ENCODE data around the gene LOC128125822.
A peak's percentile ranks its signal among the peaks of the same experiment; 100 is the strongest.

Gene LOC128125822

GRCh38 chr6:63558278-63558677 lies 14.0 kb upstream of the LOC128125822 start:
- no peak for DNase-seq

- DNase-seq, result peak; percentile 29
These were observed 11.4 kb upstream of the LOC128125822 start for GRCh38 chr6:63560801-63561287.

GRCh38 chr6:63561288-63561687 lies 11.0 kb upstream of the LOC128125822 start:
- DNase-seq, result no peak

DNA sequence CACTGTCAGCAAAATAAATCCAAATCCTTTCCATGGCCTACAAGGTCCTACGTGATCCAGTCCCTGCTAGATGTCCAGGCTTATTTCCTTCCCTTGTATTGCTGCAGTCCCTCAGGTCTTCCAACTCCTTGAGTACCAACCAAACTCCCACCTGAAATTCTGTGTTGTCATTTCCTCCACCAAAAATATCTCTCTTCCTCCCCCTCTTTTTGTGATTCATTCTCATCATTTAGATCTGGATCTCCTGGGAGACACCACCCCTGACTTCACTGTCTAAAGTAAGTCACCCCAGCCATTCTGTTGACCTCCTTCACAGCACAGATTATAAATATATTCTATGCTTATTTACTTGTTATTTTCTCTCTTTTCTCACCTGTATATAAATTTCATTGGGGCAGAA lies 9.0 kb upstream of the LOC128125822 start:
- no peak for DNase-seq

DNA sequence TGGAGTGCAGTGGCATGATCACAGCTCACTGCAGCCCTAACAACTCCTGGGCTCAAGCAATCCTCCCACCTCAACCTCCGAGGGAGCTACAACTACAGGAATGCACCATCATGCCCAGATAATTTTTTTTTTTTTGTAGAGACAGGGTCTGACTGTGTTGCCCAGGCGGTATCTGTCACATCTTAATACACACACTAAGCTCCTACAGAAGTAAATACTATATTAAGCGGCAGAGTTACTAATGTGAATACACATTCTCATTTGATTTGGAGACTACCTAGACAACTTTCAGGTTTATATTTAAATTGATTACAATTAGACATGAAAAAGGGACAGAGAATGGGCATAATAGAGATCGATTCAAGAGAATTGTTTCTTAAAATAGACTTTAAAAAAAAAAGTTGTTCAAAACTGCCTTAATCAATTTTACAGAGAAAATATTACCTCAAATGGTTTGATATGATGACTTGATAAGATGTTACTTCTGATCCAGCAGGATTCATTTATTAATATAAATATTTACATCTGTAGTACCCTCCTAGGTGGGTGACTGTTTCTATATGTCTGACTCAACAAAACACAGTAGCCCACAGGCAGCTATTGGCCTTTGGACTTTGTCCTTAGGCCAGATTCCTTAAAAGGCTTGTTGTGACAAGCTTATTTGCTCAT lies 7.1 kb upstream of the LOC128125822 start:
- no peak for DNase-seq

- DNase-seq, result no peak
These were observed 6.3 kb upstream of the LOC128125822 start for GRCh38 chr6:63565727-63566596.

DNA sequence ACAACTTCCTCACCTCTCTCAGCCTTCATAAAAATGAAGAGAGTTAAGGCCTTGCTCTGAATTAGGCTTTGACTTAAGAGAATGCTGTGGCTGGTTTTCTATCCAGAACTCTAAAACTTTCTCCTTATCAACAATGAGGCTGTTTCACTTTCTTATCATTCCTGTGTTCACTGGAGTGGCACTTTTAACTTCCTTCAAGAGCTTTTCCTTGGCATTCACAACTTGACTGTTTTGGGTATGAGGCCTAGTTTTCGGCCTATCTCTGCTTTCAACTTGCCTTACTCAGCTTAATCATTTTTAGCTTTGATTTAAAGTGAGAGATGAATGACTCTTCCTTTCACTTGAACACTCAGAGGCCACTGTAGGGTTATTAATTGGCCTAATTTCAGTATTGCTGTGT lies 4.3 kb upstream of the LOC128125822 start:
- peak; percentile 37 for DNase-seq

- DNase-seq, result peak; percentile 83
These were observed 778 bp upstream of the LOC128125822 start for GRCh38 chr6:63571361-63572043.

DNA sequence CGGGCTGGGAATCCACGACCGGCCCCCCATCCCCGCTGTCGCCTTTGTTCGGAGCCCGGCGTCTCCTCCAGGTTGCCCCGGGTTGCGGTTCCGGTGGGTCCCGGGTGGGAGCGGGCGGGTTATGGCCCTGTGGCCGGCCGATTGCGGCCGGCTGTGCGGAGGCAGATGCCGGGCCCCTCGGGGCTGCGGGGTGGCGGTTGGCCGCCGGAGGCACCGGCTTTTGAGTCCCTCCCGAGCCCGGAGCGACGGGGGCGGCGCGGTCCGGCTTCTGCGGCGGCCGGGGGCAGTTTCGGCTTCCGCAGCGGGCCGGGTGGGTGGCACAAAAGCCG lies 431 bp downstream of the LOC128125822 start:
- no peak for DNase-seq

- peak; percentile 90 for DNase-seq
These were observed 1.0 kb downstream of the LOC128125822 start for GRCh38 chr6:63573076-63573898.

DNA sequence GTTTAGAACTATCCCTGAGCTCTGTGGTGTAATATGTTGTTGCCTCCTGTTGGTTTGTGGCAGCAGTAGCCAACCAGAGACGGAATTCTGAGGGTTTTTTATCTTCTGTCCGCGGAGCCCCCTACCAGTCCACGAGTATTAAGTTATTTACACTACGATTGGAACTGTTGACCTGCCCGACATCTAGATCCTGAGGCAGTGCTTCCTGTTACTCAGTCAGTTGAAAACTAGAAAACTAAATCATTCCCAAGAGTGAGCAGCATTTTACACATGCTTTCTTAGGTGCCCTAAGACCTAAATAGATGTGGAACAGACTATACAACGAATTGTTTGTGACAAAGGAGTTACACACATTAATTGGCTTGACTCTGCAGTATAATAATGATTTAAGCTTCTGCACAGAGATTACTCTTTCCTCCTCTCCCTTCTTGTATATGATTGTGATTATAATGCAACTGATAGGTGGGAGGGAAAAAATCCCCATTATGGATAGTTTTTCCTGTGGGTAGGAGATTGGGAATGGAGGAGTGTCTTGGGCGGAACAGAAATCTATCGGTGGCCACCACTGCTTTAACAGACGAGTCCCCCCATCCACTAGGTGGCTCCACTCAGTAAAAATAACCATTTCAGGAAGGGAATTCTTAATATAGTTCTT lies 1.7 kb downstream of the LOC128125822 start:
- peak; percentile 90 for DNase-seq

GRCh38 chr6:63574554-63574900 lies 2.2 kb downstream of the LOC128125822 start:
- no peak for DNase-seq

DNA sequence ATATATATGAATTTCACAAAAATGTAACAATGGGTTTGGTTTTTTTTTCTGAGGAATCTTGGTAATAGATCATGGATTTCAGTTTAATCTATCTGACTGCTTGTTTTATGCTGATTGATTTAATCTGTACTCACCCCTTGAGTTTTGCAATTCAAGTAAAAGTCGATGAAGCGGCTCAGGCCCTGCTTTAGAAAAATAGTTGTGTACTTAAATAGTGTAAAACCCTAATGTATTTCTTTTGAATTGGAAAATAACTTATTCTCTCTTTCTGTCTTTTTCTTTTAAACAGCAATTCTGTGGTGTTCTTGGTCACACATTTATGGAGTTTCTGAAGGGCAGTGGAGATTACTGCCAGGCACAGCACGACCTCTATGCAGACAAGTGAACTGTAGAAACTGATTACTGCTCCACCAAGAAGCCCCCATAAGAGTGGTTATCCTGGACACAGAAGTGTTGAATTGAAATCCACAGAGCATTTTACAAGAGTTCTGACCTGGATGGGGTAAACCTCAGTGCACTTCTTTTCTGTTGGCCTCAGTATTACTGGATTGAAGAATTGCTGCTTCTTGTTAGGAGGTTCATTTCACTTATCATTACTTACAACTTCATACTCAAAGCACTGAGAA lies 4.0 kb downstream of the LOC128125822 start:
- DNase-seq, result no peak

GRCh38 chr6:63576985-63577712 lies 4.9 kb downstream of the LOC128125822 start:
- no peak for DNase-seq

DNA sequence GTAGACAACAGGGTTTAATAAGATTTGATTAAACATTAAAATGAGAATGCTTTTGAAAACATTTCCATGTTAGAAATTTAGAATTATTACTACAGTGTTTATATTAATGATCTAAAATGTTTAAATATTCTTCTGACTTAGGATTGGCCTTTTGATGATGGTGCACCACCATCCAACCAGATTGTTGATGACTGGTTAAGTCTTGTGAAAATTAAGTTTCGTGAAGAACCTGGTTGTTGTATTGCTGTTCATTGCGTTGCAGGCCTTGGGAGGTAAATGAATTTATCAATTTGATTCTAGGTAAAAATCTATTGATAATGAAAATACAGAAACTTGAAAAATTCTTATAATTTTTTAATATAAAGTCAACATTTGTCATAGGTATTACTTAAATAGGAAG lies 6.5 kb downstream of the LOC128125822 start:
- no peak for DNase-seq

- no peak for DNase-seq
These were observed 7.8 kb downstream of the LOC128125822 start for GRCh38 chr6:63579937-63580703.

DNA sequence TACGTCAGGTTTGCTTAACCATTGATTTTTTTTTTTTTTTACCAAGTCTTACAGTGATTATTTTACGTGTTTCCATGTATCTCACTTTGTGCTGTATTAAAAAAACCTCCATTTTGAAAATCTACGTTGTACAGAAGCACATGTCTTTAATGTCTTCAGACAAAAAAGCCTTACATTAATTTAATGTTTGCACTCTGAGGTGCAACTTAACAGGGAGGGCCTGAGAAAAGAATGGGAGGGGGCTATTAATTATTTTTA lies 8.4 kb downstream of the LOC128125822 start:
- no peak for DNase-seq

- no peak for DNase-seq
These were observed 9.2 kb downstream of the LOC128125822 start for GRCh38 chr6:63581355-63582013.

DNA sequence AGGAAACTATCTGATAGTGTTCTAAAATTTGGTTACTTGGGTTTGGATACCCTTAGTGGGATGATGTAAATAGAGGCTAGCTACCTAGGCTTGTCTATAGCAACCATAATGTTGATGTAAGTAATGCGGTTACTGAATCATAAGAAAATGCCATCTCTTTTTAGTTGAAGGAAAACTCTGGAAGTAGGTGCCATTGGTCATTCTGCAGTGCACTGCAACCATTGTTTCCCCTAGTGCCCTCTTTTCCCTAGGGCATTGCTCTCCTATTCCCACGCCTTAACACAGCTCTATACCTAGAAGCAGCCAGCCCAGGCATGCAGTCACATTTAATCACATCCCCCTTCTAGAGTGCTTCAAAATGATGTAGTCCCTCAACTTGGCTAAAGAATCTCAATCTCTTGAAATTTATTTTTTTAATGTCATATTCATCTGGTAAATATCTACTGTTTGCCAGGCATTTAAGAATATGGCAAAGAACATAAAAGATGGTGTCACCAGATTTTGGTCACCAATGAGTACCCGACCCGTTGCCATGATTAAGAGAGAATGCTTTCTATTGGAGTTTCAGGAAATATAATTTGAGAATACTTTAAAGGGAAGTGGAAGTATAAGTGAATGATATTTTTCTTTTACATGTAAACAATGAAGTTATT lies 10.4 kb downstream of the LOC128125822 start:
- no peak for DNase-seq

- DNase-seq, result no peak
These were observed 11.8 kb downstream of the LOC128125822 start for GRCh38 chr6:63584125-63584514.

Data from kidney glomerular epithelial cell (primary cell).